OCI-LY1 (cell line): ENCODE results near the gene C2orf68.

ENCODE experiments used
- H2AFZ ChIP-seq: fragments of 200-600 bp; sonication (generic), shearing (Covaris generic); 2 replicates; pipeline ENCODE4 v1.6.0; 2014; ENCODE audit warnings: antibody characterized with exemption, mild to moderate bottlenecking, low read length
- H3F3A ChIP-seq: fragments of 200-600 bp; sonication (generic), shearing (Covaris generic); 2 replicates; pipeline ENCODE4 v1.6.0; 2014; ENCODE audit warnings: mild to moderate bottlenecking, antibody characterized with exemption, low read length, moderate library complexity; ENCODE audit not compliant: insufficient read depth
- H3K27ac ChIP-seq: fragments of 200-600 bp; sonication (generic); 2 replicates; pipeline ENCODE4 v1.5.1; 2014; ENCODE audit warnings: low read length, mixed run types, mild to moderate bottlenecking, low read depth; ENCODE audit not compliant: poor library complexity, severe bottlenecking
- H3K27me3 ChIP-seq: fragments of 200-600 bp; sonication (generic); 2 replicates; pipeline ENCODE4 v1.6.0; 2014; ENCODE audit warnings: antibody characterized with exemption, mild to moderate bottlenecking, low read length, moderate library complexity; ENCODE audit not compliant: insufficient read depth
- H3K36me3 ChIP-seq: fragments of 200-600 bp; sonication (generic); 2 replicates; pipeline ENCODE4 v1.6.1; 2014; ENCODE audit warnings: mild to moderate bottlenecking, antibody characterized with exemption, low read length, moderate library complexity, mixed read lengths; ENCODE audit not compliant: insufficient read depth
- H3K4me1 ChIP-seq: fragments of 200-600 bp; sonication (generic); 2 replicates; pipeline ENCODE4 v1.5.1; 2014; ENCODE audit warnings: mild to moderate bottlenecking, low read length, moderate library complexity; ENCODE audit not compliant: insufficient read depth, severe bottlenecking
- H3K4me2 ChIP-seq: fragments of 200-600 bp; sonication (generic), shearing (Covaris generic); 2 replicates; pipeline ENCODE4 v1.6.1; 2014; ENCODE audit warnings: low read length
- H3K4me3 ChIP-seq: fragments of 200-600 bp; sonication (generic); 2 replicates; pipeline ENCODE4 v1.5.1; 2014; ENCODE audit warnings: low read length, low read depth, mild to moderate bottlenecking, mixed read lengths; ENCODE audit not compliant: poor library complexity, severe bottlenecking
- H3K79me2 ChIP-seq: fragments of 200-600 bp; shearing (Covaris generic); 2 replicates; pipeline ENCODE4 v1.6.1; 2016; ENCODE audit warnings: mixed run types, low read length, mixed read lengths; ENCODE audit not compliant: insufficient read depth
- H3K9ac ChIP-seq: fragments of 200-600 bp; sonication (generic), shearing (Covaris generic); 2 replicates; pipeline ENCODE4 v1.6.1; 2014; ENCODE audit warnings: mild to moderate bottlenecking, low read length, mixed read lengths
- H3K9me2 ChIP-seq: fragments of 200-600 bp; sonication (generic), shearing (Covaris generic); 2 replicates; pipeline ENCODE4 v1.6.1; 2014; ENCODE audit warnings: low read depth, mild to moderate bottlenecking, low read length, mixed read lengths
- H3K9me3 ChIP-seq: fragments of 200-600 bp; shearing (Covaris generic); 2 replicates; pipeline ENCODE4 v1.6.1; 2014; ENCODE audit warnings: low read length, mixed read lengths
- H4K20me1 ChIP-seq: fragments of 200-600 bp; sonication (generic), shearing (Covaris generic); 2 replicates; pipeline ENCODE4 v1.6.0; 2016; ENCODE audit warnings: mild to moderate bottlenecking, low read length; ENCODE audit not compliant: insufficient read depth
- CTCF ChIP-seq: fragments of 200-600 bp; sonication (generic), shearing (Covaris generic); IDR thresholded peaks from 2 replicates; pipeline ENCODE4 v1.5.1; 2017; ENCODE audit warnings: mild to moderate bottlenecking, antibody characterized with exemption, low read length, moderate library complexity, mixed read lengths
- EZH2 ChIP-seq: fragments of 200-600 bp; sonication (generic), shearing (Covaris generic); IDR thresholded peaks from 2 replicates; pipeline ENCODE4 v1.8.0; 2017; ENCODE audit warnings: borderline replicate concordance, mixed run types, mild to moderate bottlenecking, antibody characterized with exemption, low read length, moderate library complexity, mixed read lengths

Gene C2orf68

GRCh38 chr2:85600235-85600575 lies 11.7 kb downstream of the C2orf68 start:
- Histone ChIP-seq H3K9me3 (no peaks in the 10 kb centered on the region), H3F3A (no peaks in the 10 kb centered on the region), H3K27me3 (no peaks in the 10 kb centered on the region), H4K20me1 (no peaks in the 10 kb centered on the region), H3K4me3 (no peak overlapping the region), H2AFZ (no peak overlapping the region), H3K27ac (no peak overlapping the region), H3K4me2 (no peak overlapping the region), H3K4me1 (peaks cover 21% of the 10 kb centered on the region), H3K36me3 (peaks cover 6% of the 10 kb centered on the region; the same call in 1 of the 2 replicates), H3K79me2 (no peaks in the 10 kb centered on the region), H3K9me2 (no peaks in the 10 kb centered on the region), H3K9ac (no peak overlapping the region)
- no peak for TF ChIP-seq EZH2
- TF ChIP-seq CTCF, result no peak

GRCh38 chr2:85599468-85600234 lies 12.2 kb downstream of the C2orf68 start:
- Histone ChIP-seq H4K20me1 (no peaks in the 10 kb centered on the region), H3K4me1 (peaks cover 24% of the 10 kb centered on the region), H3K9ac (no peak overlapping the region), H3K36me3 (peaks cover 6% of the 10 kb centered on the region; the same call in 1 of the 2 replicates), H3K79me2 (no peaks in the 10 kb centered on the region), H3K9me3 (no peaks in the 10 kb centered on the region), H3K4me3 (no peak overlapping the region), H3K27ac (no peak overlapping the region), H2AFZ (no peak overlapping the region), H3F3A (no peaks in the 10 kb centered on the region), H3K9me2 (no peaks in the 10 kb centered on the region), H3K4me2 (no peak overlapping the region), H3K27me3 (no peaks in the 10 kb centered on the region)
- no peak for TF ChIP-seq CTCF
- no peak for TF ChIP-seq EZH2

GRCh38 chr2:85598594-85599340 lies 13.1 kb downstream of the C2orf68 start:
- H3K79me2 ChIP-seq, result no peaks in the 10 kb centered on the region
- H3K36me3 ChIP-seq, result peaks cover 6% of the 10 kb centered on the region; the same call in 1 of the 2 replicates
- peaks cover 29% of the 10 kb centered on the region for H3K4me1 ChIP-seq
- no peaks in the 10 kb centered on the region for H3K27me3 ChIP-seq
- H3F3A ChIP-seq, result no peaks in the 10 kb centered on the region
- H2AFZ ChIP-seq, result no peak overlapping the region
- no peak overlapping the region for H3K27ac ChIP-seq
- H3K9ac ChIP-seq, result no peak overlapping the region
- H3K9me3 ChIP-seq, result no peaks in the 10 kb centered on the region
- H4K20me1 ChIP-seq, result no peaks in the 10 kb centered on the region
- H3K4me2 ChIP-seq, result no peak overlapping the region
- no peak overlapping the region for H3K4me3 ChIP-seq
- TF ChIP-seq CTCF (no peak), EZH2 (no peak)
- H3K9me2 ChIP-seq, result no peaks in the 10 kb centered on the region
